Loucy (cell line): ENCODE data around the gene PSG7.
A peak's percentile ranks its signal among the peaks of the same experiment; 100 is the strongest.
"Not testable (repeated sequence)": the region's sequence is repeated elsewhere in the genome, so short reads cannot be mapped to it uniquely, and the experiment has no call there.

Experiments used
- H2AFZ ChIP-seq: fragments of 200-600 bp; sonication (generic); 2 replicates; pipeline ENCODE4 v1.6.0; 2016; ENCODE audit warnings: antibody characterized with exemption, mild to moderate bottlenecking, low read length, moderate library complexity
- H3F3A ChIP-seq: fragments of 200-600 bp; 2 replicates; pipeline ENCODE4 v1.6.0; 2016; ENCODE audit warnings: antibody characterized with exemption, low read depth, mild to moderate bottlenecking
- H3K27me3 ChIP-seq: fragments of 200-600 bp; sonication (generic); 2 replicates; pipeline ENCODE4 v1.6.1; 2014; ENCODE audit warnings: low read length, mild to moderate bottlenecking; ENCODE audit not compliant: insufficient read depth, poor library complexity, severe bottlenecking
- H3K36me3 ChIP-seq: fragments of 200-600 bp; sonication (generic); 2 replicates; pipeline ENCODE4 v1.6.1; 2016; ENCODE audit warnings: low read length; ENCODE audit not compliant: insufficient read depth
- H3K4me1 ChIP-seq: fragments of 200-600 bp; sonication (generic); 2 replicates; pipeline ENCODE4 v1.5.1; 2014; ENCODE audit warnings: low read length, mild to moderate bottlenecking; ENCODE audit not compliant: insufficient read depth, poor library complexity, severe bottlenecking
- H3K4me2 ChIP-seq: fragments of 200-600 bp; sonication (generic); 2 replicates; pipeline ENCODE4 v1.6.0; 2014; ENCODE audit warnings: antibody characterized with exemption, low read length, low read depth, mild to moderate bottlenecking; ENCODE audit not compliant: poor library complexity, severe bottlenecking
- H3K4me3 ChIP-seq: fragments of 200-600 bp; sonication (generic); 2 replicates; pipeline ENCODE4 v1.5.1; 2014; ENCODE audit warnings: low read length, mild to moderate bottlenecking, mixed read lengths; ENCODE audit not compliant: poor library complexity, severe bottlenecking
- H3K79me2 ChIP-seq: fragments of 200-600 bp; sonication (generic); 2 replicates; pipeline ENCODE4 v1.6.1; 2014; ENCODE audit warnings: low read length; ENCODE audit not compliant: insufficient read depth
- H3K9ac ChIP-seq: fragments of 200-600 bp; sonication (generic); 2 replicates; pipeline ENCODE4 v1.6.0; 2014; ENCODE audit warnings: mild to moderate bottlenecking, low read depth, low read length, moderate library complexity; ENCODE audit not compliant: poor library complexity, severe bottlenecking
- H3K9me2 ChIP-seq: fragments of 200-600 bp; sonication (generic); replicated peaks from 2 replicates; pipeline ENCODE4 v1.6.1; 2016; ENCODE audit warnings: low read depth, low read length, mixed read lengths
- H3K9me3 ChIP-seq: fragments of 200-600 bp; sonication (generic); 2 replicates; pipeline ENCODE4 v1.6.1; 2014; ENCODE audit warnings: mild to moderate bottlenecking, antibody characterized with exemption, low read length, low read depth; ENCODE audit not compliant: insufficient read depth
- H4K20me1 ChIP-seq: fragments of 200-600 bp; sonication (generic); 2 replicates; pipeline ENCODE4 v1.6.0; 2014; ENCODE audit warnings: antibody characterized with exemption, low read length, mild to moderate bottlenecking; ENCODE audit not compliant: insufficient read depth, poor library complexity, severe bottlenecking
- CTCF ChIP-seq: fragments of 200-600 bp; sonication (generic); conservative IDR thresholded peaks from 2 replicates; pipeline ENCODE4 v1.5.1; 2014; ENCODE audit warnings: mild to moderate bottlenecking, antibody characterized with exemption, low read length
- EZH2phosphoT487 ChIP-seq: fragments of 200-600 bp; IDR thresholded peaks from 2 replicates; pipeline ENCODE4 v1.6.1; 2018; ENCODE audit warnings: antibody characterized with exemption, mild to moderate bottlenecking, moderate library complexity, borderline replicate concordance

Gene PSG7

DNA sequence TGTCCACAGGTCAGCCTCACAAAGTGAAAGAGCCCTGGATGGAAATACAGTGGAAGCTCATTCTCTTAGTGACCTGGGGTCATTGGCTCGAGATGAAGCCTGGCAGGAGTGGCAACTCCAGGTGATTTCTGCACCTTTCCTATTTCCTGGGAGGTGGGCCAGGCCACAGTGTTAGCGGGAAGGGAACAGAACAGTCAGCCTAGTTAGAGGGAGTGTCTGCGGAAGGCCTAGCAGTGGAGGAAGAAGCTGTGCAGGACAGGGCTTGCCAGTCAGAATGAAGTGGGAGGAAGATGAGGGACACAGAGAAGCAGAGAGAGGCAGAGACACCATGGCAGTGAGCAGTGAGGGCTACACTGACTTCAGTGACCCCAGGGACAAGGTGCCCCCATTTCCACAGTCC is 3.6 kb downstream of the PSG7 start:
- H3K4me1 ChIP-seq, H3K27me3 ChIP-seq, H3K79me2 ChIP-seq, H3K9me3 ChIP-seq, H3K9me2 ChIP-seq, H4K20me1 ChIP-seq, H3K36me3 ChIP-seq, H2AFZ ChIP-seq, H3K4me3 ChIP-seq, H3F3A ChIP-seq, H3K4me2 ChIP-seq, H3K9ac ChIP-seq: not testable (repeated sequence)

GRCh38 chr19:42932485-42933101 is 4.4 kb downstream of the PSG7 start:
- not testable (repeated sequence) for H3F3A ChIP-seq, H2AFZ ChIP-seq, H3K4me1 ChIP-seq, H4K20me1 ChIP-seq, H3K4me2 ChIP-seq, H3K27me3 ChIP-seq, H3K4me3 ChIP-seq, H3K36me3 ChIP-seq, H3K9ac ChIP-seq, H3K9me2 ChIP-seq, H3K9me3 ChIP-seq, H3K79me2 ChIP-seq

DNA sequence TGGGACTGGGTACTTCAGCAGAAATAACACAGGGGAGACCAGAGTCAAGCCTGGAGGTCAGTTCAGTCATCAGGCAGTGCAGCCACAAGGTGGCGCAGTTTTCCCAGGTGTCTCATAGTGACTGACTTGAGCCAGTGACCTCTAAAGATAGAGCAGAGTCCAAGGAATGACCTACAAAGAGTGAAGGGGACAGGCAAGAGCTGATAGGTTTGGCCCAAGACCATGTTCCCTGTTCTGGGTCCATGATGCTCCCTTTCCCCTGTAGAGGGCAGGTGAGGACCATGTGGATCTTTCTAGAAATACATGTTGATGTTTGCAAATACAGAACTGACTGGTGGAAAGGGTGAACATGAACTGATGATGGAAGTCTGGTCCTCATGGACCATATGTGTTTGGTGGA is 6.8 kb downstream of the PSG7 start:
- not testable (repeated sequence) for H3F3A ChIP-seq, H3K36me3 ChIP-seq, H3K9me3 ChIP-seq, H4K20me1 ChIP-seq, H2AFZ ChIP-seq, H3K4me1 ChIP-seq, H3K4me3 ChIP-seq, H3K4me2 ChIP-seq, H3K27me3 ChIP-seq, H3K9ac ChIP-seq, H3K9me2 ChIP-seq, H3K79me2 ChIP-seq
- TF ChIP-seq CTCF = peak; percentile 53

GRCh38 chr19:42928896-42929295 is 8.1 kb downstream of the PSG7 start:
- no peak for TF ChIP-seq CTCF
- TF ChIP-seq EZH2phosphoT487 = no peak
- H4K20me1 ChIP-seq = no peaks in the 10 kb centered on the region
- no peak overlapping the region for H3K9ac ChIP-seq
- no peaks in the 10 kb centered on the region for H3K9me3 ChIP-seq
- no peaks in the 10 kb centered on the region for H3K9me2 ChIP-seq
- no peak overlapping the region for H3K4me2 ChIP-seq
- H3F3A ChIP-seq = no peaks in the 10 kb centered on the region
- no peaks in the 10 kb centered on the region for H3K27me3 ChIP-seq
- H3K36me3 ChIP-seq = no peaks in the 10 kb centered on the region
- no peak overlapping the region for H2AFZ ChIP-seq
- no peaks in the 10 kb centered on the region for H3K79me2 ChIP-seq
- no peaks in the 10 kb centered on the region for H3K4me1 ChIP-seq
- no peak overlapping the region for H3K4me3 ChIP-seq
